Islet precursor cell (in vitro differentiated cells): ENCODE results near the gene NDUFA11.

Source experiments
- DNase-seq: peaks from one replicate; pipeline ENCODE4 v3.0.0-alpha.2; 2018

Gene NDUFA11

GRCh38 chr19:5903624-5904351 is at the start of gene NDUFA11:
Gene NDUFA11 (minus strand): TSS chr19:5903790. CDS start chr19:5903708, 82 bp downstream.
- DNase-seq: peak; percentile 97

DNA sequence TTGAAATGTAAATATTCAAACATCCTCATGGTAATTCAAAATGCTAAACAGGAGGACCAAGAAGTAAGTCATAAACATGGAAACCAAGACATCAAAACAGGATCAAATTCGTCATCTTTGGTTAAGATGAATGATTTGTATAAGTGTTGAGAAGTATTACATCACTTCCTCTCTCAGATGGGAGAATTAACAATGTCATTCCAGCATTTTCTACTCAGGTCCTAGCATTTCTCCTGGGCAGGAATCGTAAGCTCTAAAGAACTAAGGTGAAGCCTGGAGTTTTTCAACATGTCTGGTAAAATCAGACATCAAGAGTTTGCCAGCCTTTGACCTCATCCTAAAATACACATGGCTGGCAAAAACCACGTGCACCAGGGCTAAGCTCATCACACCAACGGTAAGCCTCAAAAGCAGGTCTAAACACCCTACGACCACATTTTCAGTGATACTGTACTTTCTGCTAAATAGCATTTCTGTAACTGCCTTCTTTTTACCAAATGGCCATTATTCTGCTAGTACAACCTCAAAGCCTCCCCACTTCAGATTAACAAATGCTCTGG is 49.5 kb upstream of the NDUFA11 start:
- no peak for DNase-seq

DNA sequence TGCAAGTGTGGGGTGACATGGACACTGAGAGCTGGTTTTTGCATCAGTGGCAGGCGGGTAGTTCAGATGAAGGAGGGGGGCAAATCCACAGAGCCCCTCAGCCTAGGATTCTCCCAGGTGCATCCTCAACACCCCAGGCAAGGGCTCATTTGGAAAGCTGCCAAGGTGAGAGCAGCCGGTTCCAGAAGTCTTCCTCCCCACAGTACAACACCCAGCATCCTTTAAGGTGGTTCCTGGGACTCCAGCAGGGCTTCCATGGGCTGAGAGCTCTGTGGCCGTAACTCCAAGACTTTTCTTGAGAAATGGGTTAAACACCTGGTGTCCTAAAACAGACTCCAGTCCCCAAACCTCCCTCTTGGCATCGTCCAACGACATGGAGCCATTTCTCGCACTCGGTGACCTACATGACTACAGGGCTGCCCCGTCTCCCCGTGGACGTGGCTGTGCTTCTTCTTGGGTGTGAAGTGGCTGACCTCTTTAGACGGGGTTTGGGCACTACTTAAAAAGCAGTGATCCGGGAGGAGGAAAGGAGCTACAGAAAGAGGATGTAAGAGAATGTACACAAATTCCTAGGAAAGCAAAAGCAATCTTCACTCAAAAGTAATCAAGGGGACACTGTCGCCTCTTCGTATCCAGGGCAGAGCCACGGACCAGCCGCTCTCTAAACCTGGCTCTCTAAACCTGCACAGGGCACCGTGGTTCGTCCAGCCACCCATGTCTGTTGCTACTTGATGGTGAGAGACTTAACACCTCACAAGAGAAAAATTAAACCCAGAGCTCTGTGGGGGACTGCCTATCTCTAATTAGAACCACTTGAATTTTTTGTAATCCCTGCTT is 48.8 kb upstream of the NDUFA11 start:
- no peak for DNase-seq

- no peak for DNase-seq
Measured at GRCh38 chr19:5951338-5951861, 47.8 kb upstream of the NDUFA11 start.

- DNase-seq: no peak
Measured at GRCh38 chr19:5950741-5951140, 47.2 kb upstream of the NDUFA11 start.

GRCh38 chr19:5949792-5950305 is 46.3 kb upstream of the NDUFA11 start:
- DNase-seq: no peak

GRCh38 chr19:5948752-5949564 is 45.4 kb upstream of the NDUFA11 start:
- no peak for DNase-seq

DNA sequence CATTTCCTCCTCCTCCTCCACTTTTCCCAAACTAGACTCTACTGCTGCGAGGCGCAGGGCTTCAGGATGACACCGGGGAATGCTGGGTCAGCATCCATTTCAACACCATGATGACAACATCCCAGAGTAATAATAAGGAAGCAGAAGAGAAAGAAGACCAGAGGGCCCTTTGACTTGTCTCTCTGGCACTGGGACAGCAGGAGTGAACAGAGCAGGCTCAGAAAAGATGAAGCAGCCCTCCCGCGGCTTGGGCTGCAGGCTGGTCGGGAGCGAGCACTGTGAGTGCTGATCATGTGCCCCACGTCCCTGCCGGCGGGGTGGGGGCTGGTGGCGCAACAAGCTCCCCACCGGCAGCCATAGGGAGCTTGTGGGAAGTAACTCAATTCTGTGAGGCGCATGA is 43.8 kb upstream of the NDUFA11 start:
- no peak for DNase-seq

- no peak for DNase-seq
Measured at GRCh38 chr19:5943623-5944022, 40.0 kb upstream of the NDUFA11 start.

DNA sequence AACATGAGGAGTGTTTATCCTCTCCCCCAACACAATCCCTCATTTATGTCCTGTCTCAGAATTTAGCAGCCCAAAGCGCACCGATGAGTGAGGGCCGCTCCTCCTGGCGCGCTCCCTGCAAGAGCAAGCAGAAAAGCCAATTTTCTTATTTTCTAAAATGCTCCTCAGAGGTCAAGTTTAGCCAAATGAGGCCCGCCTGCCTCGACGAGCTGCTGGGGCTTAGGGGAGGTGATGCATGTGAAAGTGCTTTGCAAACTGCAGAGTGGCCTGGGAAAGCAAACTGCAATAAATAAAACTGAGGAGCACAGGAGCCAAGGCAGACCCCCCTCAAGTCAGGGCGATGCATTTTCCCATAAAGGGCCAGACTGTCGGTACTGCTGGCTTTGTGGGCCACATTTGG is 39.5 kb upstream of the NDUFA11 start:
- no peak for DNase-seq

GRCh38 chr19:5941673-5942072 is 38.1 kb upstream of the NDUFA11 start:
- DNase-seq: no peak

DNA sequence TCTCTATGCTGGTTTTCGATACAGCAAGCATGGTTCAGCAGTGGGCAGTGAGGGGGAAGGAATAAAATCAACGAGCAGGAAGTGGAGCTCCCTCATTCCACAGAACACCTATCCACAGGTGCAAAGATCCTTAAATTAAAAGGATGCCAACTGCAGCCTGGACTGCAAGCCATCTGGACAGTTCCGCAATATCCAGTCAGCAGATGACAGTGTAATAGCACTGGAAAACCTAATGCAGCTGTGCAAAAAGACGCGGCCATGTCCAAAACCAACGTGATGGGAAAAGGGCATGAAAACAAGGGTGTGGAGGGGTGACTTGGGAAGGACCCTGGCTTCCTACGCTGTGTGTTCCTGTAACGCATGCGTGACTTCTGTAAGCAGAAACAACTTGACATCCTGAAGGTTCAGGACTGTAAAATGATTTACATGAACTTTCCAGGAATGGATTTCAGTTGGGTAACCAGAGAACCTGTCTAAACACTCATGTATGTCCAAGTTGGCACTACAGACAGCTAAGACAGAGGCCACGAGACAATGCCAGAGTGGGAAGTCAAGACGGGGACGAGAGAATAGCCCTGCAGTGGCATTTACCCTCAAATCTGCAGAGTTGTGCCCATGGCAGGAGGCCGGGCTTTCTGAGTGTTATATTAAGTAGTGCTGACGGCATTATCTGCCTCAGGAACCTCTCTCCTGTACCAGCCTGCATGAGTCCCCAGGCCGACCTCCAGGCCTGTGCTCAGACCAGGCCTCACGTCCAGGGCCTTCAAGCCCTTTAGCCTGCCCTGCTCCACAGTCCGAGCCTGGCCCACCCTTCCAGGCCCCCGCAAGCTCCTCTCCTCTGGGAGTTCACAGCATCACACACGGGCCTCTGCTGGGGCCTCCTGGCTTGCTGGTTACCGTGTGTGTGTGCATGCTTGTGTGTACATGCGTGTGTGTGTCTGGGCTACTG is 36.9 kb upstream of the NDUFA11 start:
- no peak for DNase-seq

GRCh38 chr19:5937550-5937949 is 34.0 kb upstream of the NDUFA11 start:
- DNase-seq: no peak

GRCh38 chr19:5936292-5936592 is 32.7 kb upstream of the NDUFA11 start:
- DNase-seq: no peak

- DNase-seq: no peak
Measured at GRCh38 chr19:5935473-5936291, 32.1 kb upstream of the NDUFA11 start.

DNA sequence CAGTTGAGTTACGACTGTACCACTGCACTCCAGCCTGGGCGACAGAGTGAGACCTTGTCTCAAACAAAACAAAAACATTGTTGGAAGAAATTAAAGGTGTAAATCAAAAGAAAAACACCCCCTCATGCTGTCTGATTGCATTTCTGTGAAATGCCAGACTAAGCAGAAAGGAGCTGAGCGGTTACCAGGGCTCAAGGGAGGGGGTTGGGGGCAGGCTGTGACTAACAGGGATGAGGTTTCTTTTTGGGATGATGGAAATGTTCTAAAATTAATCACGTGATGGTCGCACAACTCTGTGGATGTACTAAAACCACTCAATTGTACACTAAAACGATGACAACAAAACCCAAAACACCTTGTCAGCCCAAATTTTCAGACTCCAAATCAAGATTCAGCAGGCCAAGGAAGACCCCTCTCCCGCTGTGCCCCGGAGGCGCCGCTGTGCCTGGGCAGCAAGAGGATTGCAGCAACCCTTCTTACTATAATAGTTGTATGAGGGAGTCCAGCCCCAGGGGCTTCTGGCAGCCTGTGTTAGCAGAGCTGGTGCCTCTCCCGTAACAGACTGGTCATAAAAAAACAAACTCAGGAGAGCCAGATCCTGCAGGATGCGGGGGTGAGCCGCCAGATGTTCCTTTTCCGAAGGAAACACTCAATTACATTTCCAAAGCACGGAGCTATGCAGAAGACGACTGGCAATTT is 31.3 kb upstream of the NDUFA11 start:
- DNase-seq: no peak

GRCh38 chr19:5934069-5934401 is 30.4 kb upstream of the NDUFA11 start:
- DNase-seq: no peak

GRCh38 chr19:5933391-5934068 is 29.9 kb upstream of the NDUFA11 start:
- no peak for DNase-seq

DNA sequence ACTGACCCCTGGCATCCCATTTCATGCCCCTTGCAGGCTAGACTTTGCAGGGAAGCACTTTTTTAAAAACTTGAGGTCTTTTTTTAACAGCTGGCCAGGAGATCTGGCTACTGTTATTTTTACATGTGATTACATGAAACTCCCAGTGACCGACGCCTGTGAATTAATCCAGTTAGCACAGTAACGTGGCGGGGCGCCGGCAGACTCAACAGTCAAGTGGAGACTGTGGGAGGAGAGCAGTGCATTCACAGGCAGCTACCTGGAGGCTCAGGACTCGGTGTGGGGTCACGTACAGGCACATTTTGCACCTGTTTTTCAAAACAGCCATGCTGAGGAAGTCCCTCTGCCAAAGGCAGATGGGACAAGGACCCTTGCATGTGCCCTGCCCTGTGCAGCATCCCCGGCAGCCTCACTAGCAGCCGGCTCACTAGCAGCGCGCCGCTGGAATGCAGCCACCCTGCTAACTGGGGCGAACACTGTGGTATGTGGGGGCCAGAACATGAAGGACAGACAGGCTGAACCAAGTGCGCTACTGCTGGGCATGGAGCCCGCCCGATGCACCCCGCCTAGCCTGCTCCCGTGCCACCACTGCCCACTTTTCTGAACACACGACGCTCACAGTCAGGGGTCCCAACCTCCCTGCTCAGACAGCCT is 29.1 kb upstream of the NDUFA11 start:
- DNase-seq: no peak
